Mesodermal cell (in vitro differentiated cells): ENCODE data around the gene METTL27.
"Not testable (repeated sequence)": the region's sequence is repeated elsewhere in the genome, so short reads cannot be mapped to it uniquely, and the experiment has no call there.

Experiments
- H3K27ac ChIP-seq: 2 replicates; pipeline ENCODE4 v1.7.0; 2013; ENCODE audit warnings: mild to moderate bottlenecking, low read depth, low read length, moderate library complexity; ENCODE audit not compliant: severe bottlenecking
- H3K36me3 ChIP-seq: 2 replicates; pipeline ENCODE4 v1.7.1; 2013; ENCODE audit warnings: mild to moderate bottlenecking, low read length, moderate library complexity; ENCODE audit not compliant: control insufficient read depth, insufficient read depth
- H3K4me1 ChIP-seq: one replicate; pipeline ENCODE4 v1.7.1; 2013; ENCODE audit warnings: mild to moderate bottlenecking, low read length; ENCODE audit not compliant: insufficient read depth, control insufficient read depth, poor library complexity, severe bottlenecking
- H3K4me3 ChIP-seq: 2 replicates; pipeline ENCODE4 v1.7.0; 2013; ENCODE audit warnings: low read length, control low read depth, mild to moderate bottlenecking; ENCODE audit not compliant: insufficient read depth, poor library complexity, severe bottlenecking; ENCODE audit errors: extremely low read depth
- H3K9me3 ChIP-seq: 2 replicates; pipeline ENCODE4 v1.7.1; 2013; ENCODE audit warnings: mild to moderate bottlenecking, low read length, moderate library complexity; ENCODE audit not compliant: control insufficient read depth
- WGBS, 2 experiments: methylation state at CpG; one replicate each; pipeline ENCODE4 v1.1.5; 2013; ENCODE audit warnings: missing lambda C conversion rate in 2 of 2; ENCODE audit not compliant: insufficient coverage in 2 of 2; 5-methylcytosine and 5-hydroxymethylcytosine counted together

Gene METTL27

DNA sequence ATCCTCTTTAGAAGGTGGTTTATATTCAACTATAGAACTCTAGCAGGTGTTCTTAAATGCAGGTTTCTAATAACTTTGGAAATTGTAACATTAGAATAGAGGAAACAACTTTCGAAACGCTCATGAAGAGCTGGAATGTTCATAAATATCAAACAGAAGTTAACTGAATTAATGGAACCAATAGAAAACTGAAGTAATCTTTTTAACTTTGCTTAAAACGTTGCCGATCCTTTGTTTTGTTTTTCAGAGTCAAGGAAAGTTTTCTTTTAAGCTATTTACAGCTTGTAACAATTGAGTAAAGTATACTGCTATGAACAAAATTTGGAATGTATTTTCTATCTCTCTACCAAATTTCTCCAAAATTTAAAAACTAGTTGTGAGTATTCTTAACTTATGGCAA lies 53.3 kb downstream of the METTL27 start:
- H3K4me1 ChIP-seq, result no peaks in the 10 kb centered on the region
- no peak overlapping the region for H3K27ac ChIP-seq
- H3K36me3 ChIP-seq, result no peaks in the 10 kb centered on the region
- no CpG with 5 or more reads among the region's 4 CpGs for WGBS, 2 experiments
- no peaks in the 10 kb centered on the region for H3K9me3 ChIP-seq
- H3K4me3 ChIP-seq, result no peak overlapping the region

- H3K4me1 ChIP-seq, H3K36me3 ChIP-seq, H3K4me3 ChIP-seq, H3K9me3 ChIP-seq, H3K27ac ChIP-seq: not testable (repeated sequence)
- WGBS, 2 experiments, result no CpG with 5 or more reads among the region's 1 CpG
Observed at GRCh38 chr7:73787786-73788048, 54.6 kb downstream of the METTL27 start.

GRCh38 chr7:73786588-73786987 lies 55.7 kb downstream of the METTL27 start:
- H3K4me3 ChIP-seq, result no peak overlapping the region
- no peaks in the 10 kb centered on the region for H3K9me3 ChIP-seq

More at GRCh38 chr7:73786588-73786987, 55.7 kb downstream of the METTL27 start:
- no peaks in the 10 kb centered on the region for H3K36me3 ChIP-seq
- H3K27ac ChIP-seq, result no peak overlapping the region
- no CpG with 5 or more reads among the region's 1 CpG for WGBS, 2 experiments
- no peaks in the 10 kb centered on the region for H3K4me1 ChIP-seq
